Body of pancreas (tissue), 4 donors: ENCODE measurements around the gene SMYD1. TPM values are rescaled to one million over a fixed set of nuclear protein-coding genes. Genes with fewer than 3 reads are reported as not detected.

Source experiments
- ATAC-seq: fragments of 150-250 bp; one replicate; pipeline ENCODE4 v1.9.1; 2016
- DNase-seq, 4 donors: peaks; one replicate each; pipeline ENCODE4 v3.0.0-alpha.2; 2019
- H3K27ac ChIP-seq, 4 donors: fragments of 200-600 bp; sonication (generic); 1 replicate in 3 of 4; 2 replicates in 1 of 4; pipeline versions ENCODE4 v1.5.1 to v1.6.1; 2016 to 2019; ENCODE audit warnings: mild to moderate bottlenecking in 1 of 4, mixed read lengths in 1 of 4, moderate library complexity in 1 of 4
- H3K27me3 ChIP-seq, 2 donors: fragments of 200-600 bp; sonication (generic); one replicate each; pipeline ENCODE4 v1.6.0; 2016; ENCODE audit warnings: mild to moderate bottlenecking in 1 of 2
- H3K36me3 ChIP-seq, 2 donors: fragments of 200-600 bp; sonication (generic); replicated peaks in 1 of 2; 2 replicates each; pipeline ENCODE4 v1.5.1; 2016; ENCODE audit warnings: low read depth in 2 of 2; ENCODE audit not compliant: insufficient read depth in 1 of 2
- H3K4me1 ChIP-seq: fragments of 200-600 bp; sonication (generic); one replicate; pipeline ENCODE4 v1.6.0; 2016
- H3K4me3 ChIP-seq, 2 donors: fragments of 200-600 bp; sonication (generic); 1 replicate in 1 of 2; 2 replicates in 1 of 2; pipeline ENCODE4 v1.5.1; 2016 to 2019
- H3K9me3 ChIP-seq, 3 donors: fragments of 200-600 bp; sonication (generic); 1 replicate in 2 of 3; 2 replicates in 1 of 3; pipeline ENCODE4 v1.5.1; 2016
- CTCF ChIP-seq, 7 experiments: fragments of 450-650 bp in 4 of 7; fragments of 200-600 bp in 3 of 7; sonication (generic) in 3 of 7; IDR thresholded peaks; one replicate each; pipeline ENCODE4 v1.5.1; 2016 to 2019; ENCODE audit warnings: antibody characterized with exemption in 7 of 7
- POLR2A ChIP-seq, 3 donors: fragments of 450-650 bp; IDR thresholded peaks; one replicate each; pipeline ENCODE4 v1.6.1; 2016; ENCODE audit warnings: antibody characterized with exemption in 3 of 3, mild to moderate bottlenecking in 2 of 3
- WGBS, 2 donors: methylation state at CpG; one replicate each; pipeline ENCODE4 v1.1.5; 2017; 5-methylcytosine and 5-hydroxymethylcytosine counted together
- intact Hi-C: fragments of 100-400 bp; cut with DNase I; formaldehyde crosslinking; loops from one replicate; pipeline ENCODE4 v1.15.1; 2023
- microRNA-seq, 2 donors: library from miRNA; unstranded; fragments of <30 nt; microRNA quantifications; one replicate each; pipeline ENCODE4, GENCODE V29; 2016; ENCODE audit warnings: borderline number of aligned reads in 2 of 2, borderline replicate concordance in 2 of 2
- small RNA-seq: library from RNA; depleted of rRNA; stranded (forward); fragments of <200 nt; gene quantifications from one replicate; pipeline ENCODE3, GENCODE V24; 2016
- total RNA-seq, 2 donors: library from RNA; depleted of rRNA; stranded (reverse); fragments of >200 nt; gene quantifications; one replicate each; pipeline ENCODE4 v1.1.0, GENCODE V29; 2016

Gene SMYD1
- total RNA-seq, 2 donors from 2014 or later: not detected

- no peak overlapping the region for H3K27ac ChIP-seq
- H3K27me3 ChIP-seq: no peaks in the 10 kb centered on the region
- H3K4me1 ChIP-seq: no peaks in the 10 kb centered on the region
- intact Hi-C loops: loop anchor here (5.0 kb wide), 1 partner anchor 104 kb away; the partner anchor contains the start of gene KRCC1
- H3K36me3 ChIP-seq: no peaks in the 10 kb centered on the region
- WGBS, 2 donors: 72 to 75% methylated on average over 11 of the region's 11 CpGs
- TF ChIP-seq POLR2A (IDR thresholded peaks at IDR 0.05) (no peak), CTCF (IDR thresholded peaks at IDR 0.05) (no peak)
- H3K4me3 ChIP-seq: no peak overlapping the region
- ATAC-seq (no peak), DNase-seq (no peak)
- H3K9me3 ChIP-seq: no peaks in the 10 kb centered on the region
Measured at GRCh38 chr2:88161446-88162244, 94.0 kb downstream of the SMYD1 start.

Small RNAs within 50 kb of the gene (microRNA-seq; reads per million reads assigned to microRNA genes)
- 0.45 to 0.93 reads per million in 2 donors for gene MIR4780

Small RNAs within 50 kb of the gene (small RNA-seq; reads per million reads assigned to genes)
- gene MIR4780: 0.75 reads per million, percentile 19 among the genes with 10 or more reads in this experiment

Other genes with a start within 250 kb of the SMYD1 start
- 10 to 100 TPM in 1 of 2 donors, 1 to 10 TPM in 1; 6.3 to 13.2 TPM for gene RGPD2, start 242.0 kb upstream of the SMYD1 start, total RNA-seq
- not detected for gene RNU2-63P, start 51.3 kb upstream of the SMYD1 start, total RNA-seq
- gene KRCC1, start 12.0 kb upstream of the SMYD1 start, total RNA-seq: 10 to 100 TPM in 1 of 2 donors, 1 to 10 TPM in 1; 9.2 to 14.8 TPM
- gene FABP1, start 60.2 kb downstream of the SMYD1 start, total RNA-seq: not detected
- 10 to 100 TPM; 16.3 to 24.4 TPM for gene THNSL2, start 102.5 kb downstream of the SMYD1 start, total RNA-seq